ENCODE data around the gene TMEM8B.

GRCh38 chr9:35829764-35830096, 702 bp downstream of the TMEM8B start:
- TF ChIP-seq CTCF (conservative IDR thresholded peaks at IDR 0.05; ENCODE audit: low read length) (no peak), EZH2phosphoT487 (IDR thresholded peaks at IDR 0.05; ENCODE audit: borderline replicate concordance) (no peak)

All from Loucy (cell line).